ENCODE results near the gene BBS9. TPM values are rescaled to one million over a fixed set of nuclear protein-coding genes. Genes with fewer than 3 reads are reported as not detected.

The BBS9 gene
- total RNA-seq, 4 donors from 2014 or later: 8.6 to 22.5 (median 15.8) TPM

GRCh38 chr7:33156441-33156840 lies 27.1 kb downstream of the BBS9 start:
- TF ChIP-seq POLR2A (IDR thresholded peaks at IDR 0.05) (no peak), POLR2AphosphoS5 (IDR thresholded peaks at IDR 0.05) (no peak), EP300 (IDR thresholded peaks at IDR 0.05; ENCODE audit: low read depth) (no peak)
- TF ChIP-seq, protein P1, sequence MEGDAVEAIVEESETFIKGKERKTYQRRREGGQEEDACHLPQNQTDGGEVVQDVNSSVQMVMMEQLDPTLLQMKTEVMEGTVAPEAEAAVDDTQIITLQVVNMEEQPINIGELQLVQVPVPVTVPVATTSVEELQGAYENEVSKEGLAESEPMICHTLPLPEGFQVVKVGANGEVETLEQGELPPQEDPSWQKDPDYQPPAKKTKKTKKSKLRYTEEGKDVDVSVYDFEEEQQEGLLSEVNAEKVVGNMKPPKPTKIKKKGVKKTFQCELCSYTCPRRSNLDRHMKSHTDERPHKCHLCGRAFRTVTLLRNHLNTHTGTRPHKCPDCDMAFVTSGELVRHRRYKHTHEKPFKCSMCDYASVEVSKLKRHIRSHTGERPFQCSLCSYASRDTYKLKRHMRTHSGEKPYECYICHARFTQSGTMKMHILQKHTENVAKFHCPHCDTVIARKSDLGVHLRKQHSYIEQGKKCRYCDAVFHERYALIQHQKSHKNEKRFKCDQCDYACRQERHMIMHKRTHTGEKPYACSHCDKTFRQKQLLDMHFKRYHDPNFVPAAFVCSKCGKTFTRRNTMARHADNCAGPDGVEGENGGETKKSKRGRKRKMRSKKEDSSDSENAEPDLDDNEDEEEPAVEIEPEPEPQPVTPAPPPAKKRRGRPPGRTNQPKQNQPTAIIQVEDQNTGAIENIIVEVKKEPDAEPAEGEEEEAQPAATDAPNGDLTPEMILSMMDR (IDR thresholded peaks at IDR 0.05): no peak
- Histone ChIP-seq H3K27ac (no peak overlapping the region), H3K9me3 (no peaks in the 10 kb centered on the region), H3K36me3 (peaks cover 0 to 3% (median 0%) of the 10 kb centered on the region in 4 donors), H3K27me3 (no peaks in the 10 kb centered on the region), H3K4me1 (no peaks in the 10 kb centered on the region), H3K4me3 (no peak overlapping the region)
- no peak for DNase-seq
- in situ Hi-C loops (cut with MboI; ENCODE audit: low pct_ligation_motif_present in 1 of 4, low pct_unique_long_range_greater_than_20kb in 1 of 4, low sequenced_read_pairs in 3 of 4) (no loop called here), intact Hi-C loops (cut with DNase I; ENCODE audit: low total_unique reads) (no loop called here)
- 97 to 100% methylated on average over 2 of the region's 2 CpGs for WGBS, 2 donors (ENCODE audit: low coverage in 1 of 2)

- TF ChIP-seq POLR2A (IDR thresholded peaks at IDR 0.05) (no peak), POLR2AphosphoS5 (IDR thresholded peaks at IDR 0.05) (no peak), EP300 (IDR thresholded peaks at IDR 0.05; ENCODE audit: low read depth) (no peak)
- TF ChIP-seq, protein P1 (IDR thresholded peaks at IDR 0.05): no peak
- H3K36me3 ChIP-seq: peaks cover 0 to 3% (median 0%) of the 10 kb centered on the region in 4 donors
- in situ Hi-C loops (cut with MboI; ENCODE audit: low pct_ligation_motif_present in 1 of 4, low pct_unique_long_range_greater_than_20kb in 1 of 4, low sequenced_read_pairs in 3 of 4) (no loop called here), intact Hi-C loops (cut with DNase I; ENCODE audit: low total_unique reads) (no loop called here)
- H3K4me3 ChIP-seq: no peak overlapping the region
- no peaks in the 10 kb centered on the region for H3K9me3 ChIP-seq
- no peak for DNase-seq
- WGBS, 2 donors (ENCODE audit: low coverage in 1 of 2): 22 to 33% methylated on average over 1 of the region's 1 CpG
- no peaks in the 10 kb centered on the region for H3K4me1 ChIP-seq
- no peaks in the 10 kb centered on the region for H3K27me3 ChIP-seq
- no peak overlapping the region for H3K27ac ChIP-seq
Observed at GRCh38 chr7:33157311-33157710, 27.9 kb downstream of the BBS9 start.

DNA sequence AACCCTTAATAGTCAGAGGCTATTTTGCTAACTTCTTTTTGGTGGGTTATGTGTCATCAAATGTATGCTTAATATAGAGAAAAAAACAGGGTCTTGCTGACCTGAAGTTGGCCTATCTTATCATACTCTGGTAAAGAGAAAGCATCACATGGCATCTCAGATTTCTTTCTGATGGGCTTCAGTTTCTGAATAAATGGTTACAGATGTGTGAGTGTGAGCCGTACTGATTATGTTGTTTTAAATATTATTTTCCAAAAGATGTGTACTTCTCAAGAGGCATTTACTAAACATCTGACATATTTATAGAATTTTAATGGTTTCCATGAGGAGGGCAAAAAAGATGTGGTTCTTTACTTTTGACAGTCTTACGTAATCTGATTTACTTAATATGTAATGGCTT lies 28.4 kb downstream of the BBS9 start:
- Histone ChIP-seq H3K27ac (no peak overlapping the region), H3K36me3 (peaks cover 0 to 3% (median 0%) of the 10 kb centered on the region in 4 donors), H3K4me1 (no peaks in the 10 kb centered on the region), H3K27me3 (no peaks in the 10 kb centered on the region), H3K4me3 (no peak overlapping the region), H3K9me3 (no peaks in the 10 kb centered on the region)
- intact Hi-C loops (cut with DNase I; ENCODE audit: low total_unique reads) (no loop called here), in situ Hi-C loops (cut with MboI; ENCODE audit: low pct_ligation_motif_present in 1 of 4, low pct_unique_long_range_greater_than_20kb in 1 of 4, low sequenced_read_pairs in 3 of 4) (no loop called here)
- 50 to 95% methylated on average over 2 of the region's 2 CpGs for WGBS, 2 donors (ENCODE audit: low coverage in 1 of 2)
- TF ChIP-seq, protein P1 (IDR thresholded peaks at IDR 0.05): no peak
- TF ChIP-seq POLR2AphosphoS5 (IDR thresholded peaks at IDR 0.05): no peak
- no peak for TF ChIP-seq EP300 (IDR thresholded peaks at IDR 0.05; ENCODE audit: low read depth)
- TF ChIP-seq POLR2A (IDR thresholded peaks at IDR 0.05): no peak
- no peak for DNase-seq

GRCh38 chr7:33177876-33178275 lies 48.5 kb downstream of the BBS9 start:
- H3K4me3 ChIP-seq: no peak overlapping the region
- no peaks in the 10 kb centered on the region for H3K27me3 ChIP-seq
- in situ Hi-C loops (cut with MboI; ENCODE audit: low pct_ligation_motif_present in 1 of 4, low pct_unique_long_range_greater_than_20kb in 1 of 4, low sequenced_read_pairs in 3 of 4): loop anchor here in 1 of 4 donors (25.0 kb wide), 1 partner anchor 759 kb away; no protein-coding TSS in a partner anchor
- no peak for DNase-seq
- no peak overlapping the region for H3K27ac ChIP-seq
- 77% methylated on average over 2 of the region's 2 CpGs; no CpG with 5 or more reads in 1 of the 2 donors for WGBS, 2 donors (ENCODE audit: low coverage in 1 of 2)
- H3K9me3 ChIP-seq: peaks cover 0 to 7% of the 10 kb centered on the region in 2 donors
- no peaks in the 10 kb centered on the region for H3K4me1 ChIP-seq
- H3K36me3 ChIP-seq: no peaks in the 10 kb centered on the region
- TF ChIP-seq POLR2AphosphoS5 (IDR thresholded peaks at IDR 0.05) (no peak), POLR2A (IDR thresholded peaks at IDR 0.05) (no peak), EP300 (IDR thresholded peaks at IDR 0.05; ENCODE audit: low read depth) (no peak)
- TF ChIP-seq, protein P1 (IDR thresholded peaks at IDR 0.05): no peak
- intact Hi-C loops (cut with DNase I; ENCODE audit: low total_unique reads): no loop called here
